HG02798 (cell line): Measurements from ENCODE around the gene INPP5A.

Source experiments
- ATAC-seq: cut with Tn5 transposase; IDR thresholded peaks from one replicate; pipeline ENCODE4 v1.9.1; 2021; ENCODE audit warnings: mild to moderate bottlenecking; ENCODE audit not compliant: unreplicated experiment, poor library complexity

The INPP5A gene

DNA sequence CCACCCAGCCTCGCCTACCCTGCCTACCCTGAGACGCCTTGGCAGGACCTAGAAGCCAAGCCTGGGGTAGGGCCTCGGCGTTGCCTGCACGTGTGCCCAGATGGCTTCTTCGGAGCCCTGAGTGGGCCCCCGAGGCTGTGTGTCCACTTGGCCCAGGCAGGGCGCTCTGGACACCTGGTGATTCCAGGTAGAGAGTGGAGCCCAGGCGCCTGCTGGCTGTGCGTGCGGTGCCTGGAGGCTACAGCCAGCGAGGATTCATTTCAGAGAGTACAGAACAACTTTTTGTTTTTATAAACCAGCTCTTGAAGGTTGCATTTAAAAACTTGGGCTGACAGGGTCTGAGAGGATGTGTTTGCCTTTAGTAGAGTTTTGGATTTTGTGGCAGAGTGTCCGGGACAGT lies 208.4 kb downstream of the INPP5A start:
- no peak for ATAC-seq

DNA sequence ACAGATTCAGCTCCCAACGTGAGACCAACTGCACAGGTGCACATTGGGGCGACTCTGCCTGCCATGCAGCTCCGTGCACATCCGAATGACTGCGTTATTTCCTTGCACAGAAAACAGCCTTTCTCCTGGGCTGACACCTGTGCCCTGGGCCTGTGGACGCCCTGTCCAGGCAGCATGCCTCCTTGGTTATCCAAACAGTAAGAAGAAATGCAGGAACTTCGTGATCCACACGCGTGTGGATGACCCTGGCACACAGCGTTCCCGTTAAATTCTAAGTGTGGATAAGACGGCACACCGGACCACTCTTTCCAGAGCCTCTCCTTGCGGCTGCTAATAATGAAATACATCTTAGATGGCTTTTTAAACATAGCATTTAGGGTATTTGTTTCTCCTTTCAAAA lies 208.8 kb downstream of the INPP5A start:
- ATAC-seq: no peak

DNA sequence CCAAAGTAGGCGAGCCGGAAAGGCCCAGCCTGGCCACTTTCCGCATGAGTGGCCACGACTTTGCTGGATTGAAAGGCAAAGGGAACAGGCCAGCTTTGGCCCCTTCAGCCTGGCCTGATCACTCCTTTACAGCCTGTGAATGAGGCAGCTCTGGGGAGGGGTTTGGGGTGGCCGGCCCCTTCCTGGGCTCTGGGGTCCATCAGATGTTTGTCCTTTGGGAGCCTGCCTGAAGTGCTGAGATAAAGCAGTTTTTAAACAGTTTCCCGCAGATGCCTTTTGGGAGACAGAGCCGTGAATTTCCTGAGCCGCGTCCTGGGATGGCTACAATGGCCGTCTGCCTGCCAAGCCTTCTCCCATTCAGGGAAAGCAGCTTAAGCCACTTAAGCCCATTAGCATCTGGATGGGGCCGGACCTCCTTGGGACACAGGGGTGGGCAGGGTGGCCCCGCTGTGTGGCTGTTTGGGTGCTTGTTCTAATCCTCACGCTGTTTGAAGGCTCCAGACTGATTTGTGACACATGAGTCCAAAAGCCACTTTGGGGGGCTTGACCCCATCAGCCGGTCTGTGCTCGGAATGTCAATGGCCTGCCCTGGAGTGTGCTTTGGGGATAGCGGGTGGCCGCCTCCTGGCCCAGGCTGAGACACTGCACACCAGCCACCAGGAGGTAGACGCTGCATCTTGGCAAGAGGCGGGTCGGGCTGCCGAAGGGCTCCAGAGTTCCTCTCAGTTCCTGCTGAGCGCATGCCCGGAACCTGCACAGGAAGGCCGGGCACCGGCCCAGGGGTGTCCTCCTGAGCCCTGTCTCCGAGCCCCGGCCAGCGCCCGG lies 209.4 kb downstream of the INPP5A start:
- no peak for ATAC-seq

DNA sequence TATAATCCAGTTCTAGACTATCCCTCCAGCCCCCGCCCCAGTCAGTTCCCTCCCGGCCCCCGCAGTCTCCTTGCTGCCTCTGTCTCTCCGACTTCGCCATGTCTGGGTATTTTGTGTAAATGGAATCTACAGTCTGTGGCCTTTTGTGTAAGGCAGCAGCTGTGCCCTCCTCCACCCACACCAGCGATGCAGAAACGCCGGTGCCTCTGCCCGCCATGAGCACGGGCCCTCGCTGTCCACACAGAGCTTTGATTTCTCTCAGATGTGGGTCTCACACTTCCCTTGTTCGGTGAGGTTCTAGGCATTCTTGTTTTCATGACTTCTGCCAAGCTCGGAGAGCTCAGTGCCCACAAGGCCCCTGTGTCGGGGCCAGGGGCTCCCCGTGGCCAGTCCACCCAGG lies 210.5 kb downstream of the INPP5A start:
- no peak for ATAC-seq

DNA sequence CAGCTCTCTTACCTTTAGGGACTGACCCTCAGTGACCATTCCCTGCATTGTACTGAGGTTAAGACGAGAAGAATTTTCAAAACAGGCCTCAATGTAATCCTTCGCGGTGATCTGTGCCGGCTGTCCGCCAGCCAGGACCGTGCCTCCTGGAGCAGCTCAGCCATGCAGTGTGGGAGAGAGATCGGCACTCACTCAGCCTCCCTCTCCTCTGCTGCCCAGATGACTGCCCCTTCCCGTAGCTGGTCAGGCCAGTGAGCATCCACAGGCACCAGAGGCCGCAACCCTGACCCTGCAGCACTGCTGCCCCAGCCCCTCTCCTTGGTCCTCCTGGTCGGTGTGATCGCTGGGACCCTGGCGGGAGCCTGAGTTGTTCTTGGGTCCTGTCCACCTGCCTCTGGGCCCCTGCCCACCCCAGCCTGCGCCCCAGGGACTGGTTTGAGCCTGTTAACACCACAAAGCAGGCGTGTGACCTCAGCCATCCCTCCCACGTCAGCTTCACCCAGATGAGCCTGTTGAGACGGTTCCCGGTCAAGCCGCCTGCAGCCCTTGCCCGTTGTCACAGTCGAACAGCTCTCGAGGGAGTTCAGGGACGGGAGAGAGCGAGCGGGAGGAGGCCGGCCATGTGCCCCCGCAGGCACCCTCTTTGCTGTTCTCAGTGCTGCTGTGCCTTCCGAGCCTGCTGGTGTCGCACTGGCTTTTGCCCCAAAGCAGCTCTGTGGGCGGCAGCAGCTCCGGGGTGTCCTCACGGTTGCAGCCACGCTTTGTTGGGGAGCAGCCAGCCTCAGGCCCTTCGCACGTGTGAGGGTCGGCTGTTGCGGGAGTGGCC lies 211.2 kb downstream of the INPP5A start:
- no peak for ATAC-seq

DNA sequence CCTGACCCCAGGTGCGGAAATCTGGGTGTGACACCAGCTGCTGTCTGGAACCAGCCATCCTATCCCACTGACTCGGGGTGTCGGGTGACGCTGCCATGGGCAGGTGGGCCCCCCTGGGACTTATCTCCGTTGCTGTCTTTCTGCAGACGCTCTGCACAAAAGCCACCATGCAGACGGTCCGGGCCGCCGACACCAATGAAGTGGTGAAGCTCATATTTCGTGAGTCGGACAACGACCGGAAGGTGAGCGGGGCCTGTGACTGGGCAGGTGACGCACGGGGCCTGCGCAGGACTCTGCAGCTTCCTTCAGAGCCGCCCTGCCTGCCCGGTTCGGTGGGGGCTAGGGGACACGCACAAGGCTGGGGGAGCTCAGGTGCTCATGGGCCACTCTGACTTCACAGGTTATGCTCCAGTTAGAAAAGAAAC lies 211.8 kb downstream of the INPP5A start:
- no peak for ATAC-seq

DNA sequence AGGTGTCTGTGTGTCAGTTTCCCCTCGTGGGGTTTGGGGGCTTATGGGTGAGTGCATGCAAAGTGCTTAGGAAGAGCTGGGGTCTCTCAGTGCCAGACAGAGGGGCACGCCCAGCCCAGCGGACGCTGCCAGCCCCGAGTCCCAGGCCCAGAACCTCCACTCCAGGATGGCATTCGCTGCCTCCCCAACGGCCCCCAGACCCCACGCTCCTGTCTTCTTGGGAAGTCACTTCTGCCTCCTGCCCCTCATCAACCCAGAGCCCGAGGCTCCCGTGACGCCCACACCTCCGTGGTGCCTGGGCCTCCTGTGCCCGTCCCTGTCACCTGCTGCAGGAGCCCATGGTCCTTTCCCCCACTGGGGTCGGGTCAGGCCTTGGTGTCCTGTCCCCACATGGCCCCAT lies 213.3 kb downstream of the INPP5A start:
- ATAC-seq: no peak

DNA sequence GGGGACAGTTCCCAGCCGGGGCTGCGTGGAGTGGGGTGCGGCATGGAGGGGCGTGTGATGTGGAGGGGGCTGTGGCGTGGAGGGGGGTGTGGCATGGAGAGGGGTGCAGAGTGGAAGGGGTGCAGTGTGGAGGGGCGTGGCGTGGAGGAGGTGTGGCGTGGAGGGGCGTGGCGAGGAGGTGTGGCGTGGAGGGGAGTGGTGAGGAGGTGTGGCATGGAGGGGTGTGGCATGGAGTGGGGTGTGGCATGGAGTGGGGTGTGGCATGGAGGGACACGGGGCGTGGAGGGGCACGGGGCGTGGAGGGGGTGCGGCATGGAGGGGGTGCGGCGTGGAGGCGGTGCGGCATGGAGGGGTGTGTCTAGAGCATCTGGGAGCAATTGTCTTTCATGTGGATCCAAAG lies 214.8 kb downstream of the INPP5A start:
- no peak for ATAC-seq

DNA sequence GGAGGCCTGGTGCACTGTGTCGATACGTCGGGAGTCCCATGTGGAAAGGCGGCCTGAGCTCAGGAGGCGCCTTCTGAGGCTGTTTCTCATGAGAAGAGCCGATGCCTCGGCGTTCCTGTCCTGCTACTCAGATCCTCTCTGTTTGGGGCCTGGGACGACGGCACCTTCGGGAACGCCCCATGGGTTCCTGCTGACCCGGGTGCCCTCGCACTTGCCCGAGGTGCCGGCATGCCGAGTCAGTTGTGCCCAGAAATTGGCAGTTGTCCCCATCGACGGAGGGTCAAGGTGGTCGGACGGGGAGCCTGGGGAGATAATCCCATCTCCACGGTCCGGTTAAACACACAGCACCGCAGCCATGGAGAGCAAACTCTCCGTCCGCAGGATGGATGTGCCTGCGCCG lies 215.4 kb downstream of the INPP5A start:
- ATAC-seq: no peak

DNA sequence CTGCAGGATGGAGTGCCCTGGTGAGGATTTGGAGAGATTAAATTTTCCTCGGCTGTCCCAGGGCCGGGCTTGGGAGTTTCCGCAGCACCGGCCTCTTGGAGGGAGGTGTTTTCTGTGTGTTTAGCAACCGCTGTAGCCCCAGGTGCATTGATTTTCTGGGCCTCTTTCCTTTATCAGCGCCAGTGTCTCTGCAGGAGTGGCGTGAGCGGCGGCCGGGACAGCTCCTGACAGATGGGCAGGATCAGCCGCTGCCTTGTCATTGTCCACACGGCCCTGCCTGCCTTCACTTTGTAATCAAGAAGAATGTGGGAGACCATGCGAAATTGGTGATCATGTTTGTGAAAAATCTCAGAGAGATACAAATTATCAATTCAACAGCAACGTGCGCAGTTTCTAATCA lies 216.0 kb downstream of the INPP5A start:
- ATAC-seq: no peak

DNA sequence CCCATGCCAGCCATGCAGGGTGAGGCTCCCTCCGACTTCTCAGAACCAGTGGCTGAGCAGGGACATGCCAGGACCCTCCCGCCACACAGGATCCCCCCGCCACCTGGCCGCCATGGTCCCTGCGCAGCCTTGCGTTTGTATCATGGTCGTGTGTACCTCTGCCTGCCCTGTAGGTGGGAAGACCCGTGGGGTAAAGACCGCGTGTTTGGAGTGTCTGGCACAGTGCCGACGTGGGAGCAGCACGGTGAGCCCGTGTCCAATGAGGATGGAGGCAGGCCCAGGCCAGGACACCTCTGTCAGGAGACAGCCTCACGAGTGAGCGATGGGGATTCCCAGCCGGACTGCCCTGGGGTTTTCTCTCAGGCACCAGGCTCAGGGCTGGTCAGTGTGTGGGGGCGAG lies 216.5 kb downstream of the INPP5A start:
- no peak for ATAC-seq

DNA sequence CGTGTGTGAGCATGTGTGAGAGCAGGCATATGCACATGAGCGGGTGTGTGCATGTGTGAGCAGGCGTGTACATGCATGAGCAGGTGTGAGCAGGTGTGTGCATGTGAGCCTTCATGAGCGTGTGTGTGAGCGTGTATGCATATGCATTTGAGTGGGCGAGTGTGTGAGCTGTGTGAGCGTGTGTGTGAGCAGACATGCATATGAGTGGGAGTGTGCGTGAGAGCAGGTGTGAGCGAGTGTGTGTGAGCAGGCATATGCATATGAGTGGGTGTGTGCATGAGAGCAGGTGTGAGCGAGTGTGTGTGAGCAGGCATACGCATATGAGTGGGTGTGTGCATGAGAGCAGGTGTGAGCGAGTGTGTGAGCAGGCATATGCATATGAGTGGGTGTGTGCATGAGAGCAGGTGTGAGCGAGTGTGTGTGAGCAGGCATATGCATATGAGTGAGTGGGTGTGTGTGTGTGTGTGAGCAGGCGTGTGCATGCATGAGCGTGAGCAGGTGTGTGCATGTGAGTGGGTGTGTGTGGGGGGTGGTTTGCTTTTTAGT lies 217.7 kb downstream of the INPP5A start:
- no peak for ATAC-seq

DNA sequence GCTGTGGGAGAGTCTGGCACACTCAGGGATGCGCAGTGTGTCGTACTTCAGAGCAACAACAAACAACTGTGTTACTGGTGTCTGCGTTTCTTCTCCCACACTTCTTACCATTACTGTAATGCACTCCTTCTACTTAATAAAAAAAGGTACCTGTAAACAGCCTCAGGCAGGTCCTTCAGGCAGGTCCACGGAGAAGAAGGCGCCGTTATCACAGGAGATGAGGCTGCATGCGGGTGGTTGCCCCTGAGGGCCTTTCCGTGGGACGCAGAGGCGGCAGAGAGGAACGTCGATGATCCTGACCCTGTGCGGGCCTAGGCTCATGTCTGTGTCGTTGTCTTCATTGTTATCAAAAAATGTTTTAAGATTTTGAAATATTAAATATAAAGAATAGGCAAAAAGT lies 219.0 kb downstream of the INPP5A start:
- no peak for ATAC-seq

DNA sequence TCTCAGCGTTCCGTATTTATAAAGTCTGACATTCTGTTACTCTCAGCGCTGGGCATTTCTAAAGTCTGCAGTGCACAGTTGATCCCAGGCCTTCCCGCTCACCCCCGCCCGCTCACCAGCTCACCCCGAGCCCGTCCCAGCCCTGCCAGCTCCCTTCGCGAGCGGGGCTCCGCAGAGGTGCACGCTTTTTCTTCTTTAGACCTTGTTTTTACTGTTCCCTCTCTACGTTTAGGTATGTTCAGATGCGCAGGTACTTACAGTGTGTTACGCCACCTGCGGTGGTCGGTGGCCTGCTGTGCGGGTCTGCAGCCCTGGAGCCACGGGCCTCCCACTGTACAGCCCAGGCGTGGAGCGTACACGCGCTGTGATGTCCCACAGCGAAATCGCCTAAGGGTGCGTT lies 219.6 kb downstream of the INPP5A start:
- ATAC-seq: no peak

DNA sequence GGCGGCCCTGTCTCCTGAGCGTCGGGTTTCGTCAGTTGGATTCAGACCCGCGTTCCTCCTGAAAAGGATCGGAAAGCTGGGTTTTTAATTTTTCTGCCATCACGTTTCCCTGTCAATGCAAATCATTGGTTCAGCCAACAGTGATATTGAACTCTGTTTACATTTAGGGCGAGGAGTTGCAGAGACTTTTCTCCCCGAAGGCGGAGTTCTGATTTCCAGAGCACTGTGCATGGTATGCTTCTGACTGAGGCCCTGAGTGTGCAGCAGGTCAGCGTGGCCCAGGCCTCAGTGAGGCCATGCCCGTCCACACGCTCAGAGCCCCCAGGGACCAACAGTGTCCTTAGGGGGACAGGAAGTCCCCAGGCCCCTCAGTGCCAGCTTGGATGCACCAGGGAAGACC lies 221.3 kb downstream of the INPP5A start:
- ATAC-seq: no peak

DNA sequence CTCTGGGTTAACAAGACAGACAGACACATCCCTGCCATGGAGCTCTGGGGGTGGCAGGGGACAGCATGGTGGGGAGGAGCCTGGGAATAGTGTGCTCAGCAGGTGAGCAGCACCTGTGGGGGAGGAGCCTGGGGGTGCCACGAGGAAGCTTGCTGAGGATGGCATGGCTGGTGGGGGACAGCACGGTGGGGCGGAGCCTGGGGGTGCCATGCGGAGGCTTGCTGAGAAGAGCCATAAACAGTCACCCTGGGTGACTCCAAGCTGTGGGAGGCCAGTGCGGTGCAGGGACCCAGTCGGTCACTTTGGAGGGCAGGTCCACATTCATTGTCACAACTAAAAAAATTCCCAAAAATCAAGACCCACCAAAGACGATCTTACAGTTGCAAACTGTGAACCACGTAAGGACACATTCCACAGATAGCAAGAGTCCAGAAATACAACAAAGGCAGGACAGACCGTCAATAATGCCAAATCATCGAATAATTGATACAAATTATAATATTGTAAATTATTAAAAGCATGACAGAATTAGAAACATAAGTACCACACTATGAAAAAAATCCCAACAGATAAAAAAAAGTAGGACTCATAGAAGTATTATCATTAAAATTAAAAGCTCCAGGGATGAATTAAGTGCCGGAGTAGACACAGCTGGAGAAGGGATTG lies 223.9 kb downstream of the INPP5A start:
- no peak for ATAC-seq

DNA sequence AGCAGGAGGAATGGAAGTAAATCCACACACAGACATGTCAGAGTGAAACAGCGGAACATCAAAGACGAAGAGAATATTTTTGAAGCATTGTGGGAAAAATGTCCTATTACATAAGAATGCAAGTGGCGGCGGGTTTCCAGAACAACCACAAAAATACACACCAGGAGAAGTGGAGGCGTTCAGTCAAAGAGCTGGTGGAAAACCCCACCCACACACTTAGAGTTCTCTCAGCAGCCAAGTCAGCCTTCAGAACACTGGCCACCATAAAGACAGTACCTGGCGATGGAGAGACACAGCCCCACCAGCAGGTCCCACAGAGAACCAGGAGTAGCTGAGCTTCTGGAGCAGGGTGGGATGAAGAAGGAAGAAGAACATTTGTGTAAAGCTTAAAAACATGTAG lies 224.7 kb downstream of the INPP5A start:
- ATAC-seq: no peak

DNA sequence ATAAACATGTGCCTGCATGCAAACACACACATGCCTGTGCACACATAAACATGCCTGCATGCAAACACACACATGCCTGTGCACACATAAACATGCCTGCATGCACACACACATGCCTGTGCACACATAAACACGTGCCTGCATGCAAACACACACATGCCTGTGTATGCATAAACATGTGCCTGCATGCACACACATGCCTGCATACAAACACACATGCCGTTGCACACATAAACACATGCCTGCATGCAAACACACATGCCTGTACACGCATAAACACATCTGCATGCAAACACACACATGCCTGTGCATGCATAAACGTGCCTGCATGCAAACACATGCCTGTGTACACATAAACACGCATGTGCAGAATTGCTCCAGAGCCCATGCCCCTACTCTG lies 226.0 kb downstream of the INPP5A start:
- ATAC-seq: no peak

DNA sequence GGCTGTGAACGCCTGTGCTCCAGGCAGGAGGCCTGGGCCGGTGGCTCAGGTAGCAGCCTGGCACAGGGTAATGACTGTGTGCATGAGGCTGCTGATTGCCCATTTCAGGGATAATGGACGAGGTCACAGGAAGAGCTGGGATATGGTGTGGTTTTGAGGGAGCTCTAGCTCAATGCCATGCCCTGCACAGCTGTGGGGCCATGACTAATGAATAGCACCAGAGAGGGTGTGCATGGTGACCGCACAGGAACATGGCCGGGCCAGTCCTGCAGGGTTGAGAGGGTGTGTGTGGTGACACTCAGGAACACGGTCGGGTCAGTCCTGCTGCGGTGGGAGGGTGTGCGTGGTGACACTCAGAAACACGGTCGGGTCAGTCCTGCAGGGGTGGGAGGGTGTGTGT lies 226.5 kb downstream of the INPP5A start:
- ATAC-seq: no peak

DNA sequence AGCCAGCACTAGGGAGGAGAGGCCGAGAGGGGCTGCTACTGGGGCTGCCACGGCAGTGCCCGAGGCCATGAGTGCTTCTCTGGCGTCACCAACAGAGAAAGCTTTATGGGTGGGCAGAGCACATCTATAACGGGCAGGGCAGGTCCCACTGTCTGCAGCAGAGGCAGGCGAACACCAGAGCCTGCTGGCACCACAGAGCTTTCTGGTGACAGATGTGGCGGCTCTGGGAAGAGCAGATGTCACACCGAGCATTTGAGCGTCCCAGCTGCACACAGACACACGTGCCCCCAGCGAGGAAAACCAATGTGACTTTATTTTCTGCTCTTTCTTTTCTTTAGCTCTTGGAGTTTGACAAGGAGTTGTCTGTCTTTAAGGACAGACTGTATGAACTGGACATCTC lies 227.8 kb downstream of the INPP5A start:
- ATAC-seq: no peak

DNA sequence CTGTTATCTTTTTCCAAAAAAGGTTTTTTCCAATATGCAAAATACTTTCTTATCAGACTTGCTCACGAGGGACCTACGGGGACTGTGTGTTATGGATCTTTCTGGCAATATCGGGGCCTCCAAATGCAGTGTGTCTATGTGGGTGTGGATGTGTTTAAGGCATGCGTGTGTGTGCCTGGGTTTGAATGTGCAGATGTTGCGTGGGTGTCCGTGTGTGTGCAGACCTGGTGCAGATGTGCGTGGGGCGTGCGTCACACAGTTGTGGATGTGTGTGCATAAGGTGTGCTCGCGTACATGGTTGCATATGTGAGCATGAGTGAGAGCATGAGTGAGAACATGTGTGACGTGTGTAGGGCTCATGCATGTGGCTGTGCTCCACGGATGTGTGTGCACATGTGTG lies 228.7 kb downstream of the INPP5A start:
- no peak for ATAC-seq
